ENCODE measurements around the gene CYB561. TPM values are rescaled to one million over a fixed set of nuclear protein-coding genes. Genes with fewer than 3 reads are reported as not detected.

Gene CYB561
- total and polyA plus RNA-seq, 2 experiments from 2014 or later, result 13.7 to 30.9 TPM

DNA sequence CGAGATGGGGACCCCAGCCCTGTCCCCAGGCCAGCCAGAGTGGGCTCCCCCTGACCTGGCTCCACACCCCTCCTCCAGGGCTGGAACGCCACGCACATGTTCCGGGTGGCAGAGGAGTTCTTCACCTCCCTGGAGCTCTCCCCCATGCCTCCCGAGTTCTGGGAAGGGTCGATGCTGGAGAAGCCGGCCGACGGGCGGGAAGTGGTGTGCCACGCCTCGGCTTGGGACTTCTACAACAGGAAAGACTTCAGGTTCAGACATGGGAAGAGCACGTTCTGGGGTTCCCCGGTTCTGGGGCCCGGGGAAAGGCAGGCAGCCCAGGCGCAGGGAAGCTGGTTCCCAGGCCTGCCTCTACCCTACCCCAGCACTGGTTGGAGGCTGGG, 35.4 kb upstream of the CYB561 start:
- no peak overlapping the region for H3K4me2 ChIP-seq
- no peak overlapping the region for H2AFZ ChIP-seq
- H3K4me1 ChIP-seq (ENCODE audit: insufficient read depth), result peaks cover 13% of the 10 kb centered on the region
- H3K9me2 ChIP-seq (ENCODE audit: insufficient read depth), result no peaks in the 10 kb centered on the region
- Mint-ChIP-seq H3K27ac (no peak overlapping the region), H3K4me3 (no peak overlapping the region), H3K36me3 (ENCODE audit: low read depth) (no peaks in the 10 kb centered on the region; the same call in 2 of the 3 replicates), H3K9me3 (no peaks in the 10 kb centered on the region; the same call in 2 of the 3 replicates), H3K4me1 (peaks cover 19% of the 10 kb centered on the region), H3K27me3 (ENCODE audit: insufficient read depth, low read depth, poor library complexity) (peaks cover 24% of the 10 kb centered on the region)
- no peaks in the 10 kb centered on the region for H3K36me3 ChIP-seq (ENCODE audit: insufficient read depth)
- no peaks in the 10 kb centered on the region for H4K20me1 ChIP-seq (replicated peaks; ENCODE audit: insufficient read depth)
- no peak overlapping the region for H3K27ac ChIP-seq (ENCODE audit: low read depth)
- H3K4me3 ChIP-seq, result no peak overlapping the region
- H3K27me3 ChIP-seq (ENCODE audit: insufficient read depth), result peaks cover 14% of the 10 kb centered on the region
- no peaks in the 10 kb centered on the region for H3K79me2 ChIP-seq (replicated peaks; ENCODE audit: insufficient read depth)
- ATAC-seq, result no peak
- 0 out of 2 replicates have a peak, but pooled peaks cover 5% of the 10 kb centered on the region for H3F3A ChIP-seq (replicated peaks; ENCODE audit: low read depth)
- TF ChIP-seq, protein P1, sequence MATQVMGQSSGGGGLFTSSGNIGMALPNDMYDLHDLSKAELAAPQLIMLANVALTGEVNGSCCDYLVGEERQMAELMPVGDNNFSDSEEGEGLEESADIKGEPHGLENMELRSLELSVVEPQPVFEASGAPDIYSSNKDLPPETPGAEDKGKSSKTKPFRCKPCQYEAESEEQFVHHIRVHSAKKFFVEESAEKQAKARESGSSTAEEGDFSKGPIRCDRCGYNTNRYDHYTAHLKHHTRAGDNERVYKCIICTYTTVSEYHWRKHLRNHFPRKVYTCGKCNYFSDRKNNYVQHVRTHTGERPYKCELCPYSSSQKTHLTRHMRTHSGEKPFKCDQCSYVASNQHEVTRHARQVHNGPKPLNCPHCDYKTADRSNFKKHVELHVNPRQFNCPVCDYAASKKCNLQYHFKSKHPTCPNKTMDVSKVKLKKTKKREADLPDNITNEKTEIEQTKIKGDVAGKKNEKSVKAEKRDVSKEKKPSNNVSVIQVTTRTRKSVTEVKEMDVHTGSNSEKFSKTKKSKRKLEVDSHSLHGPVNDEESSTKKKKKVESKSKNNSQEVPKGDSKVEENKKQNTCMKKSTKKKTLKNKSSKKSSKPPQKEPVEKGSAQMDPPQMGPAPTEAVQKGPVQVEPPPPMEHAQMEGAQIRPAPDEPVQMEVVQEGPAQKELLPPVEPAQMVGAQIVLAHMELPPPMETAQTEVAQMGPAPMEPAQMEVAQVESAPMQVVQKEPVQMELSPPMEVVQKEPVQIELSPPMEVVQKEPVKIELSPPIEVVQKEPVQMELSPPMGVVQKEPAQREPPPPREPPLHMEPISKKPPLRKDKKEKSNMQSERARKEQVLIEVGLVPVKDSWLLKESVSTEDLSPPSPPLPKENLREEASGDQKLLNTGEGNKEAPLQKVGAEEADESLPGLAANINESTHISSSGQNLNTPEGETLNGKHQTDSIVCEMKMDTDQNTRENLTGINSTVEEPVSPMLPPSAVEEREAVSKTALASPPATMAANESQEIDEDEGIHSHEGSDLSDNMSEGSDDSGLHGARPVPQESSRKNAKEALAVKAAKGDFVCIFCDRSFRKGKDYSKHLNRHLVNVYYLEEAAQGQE (IDR thresholded peaks at IDR 0.05; ENCODE audit: unreplicated experiment), result no peak
- no peak for TF ChIP-seq POLR2AphosphoS5 (IDR thresholded peaks at IDR 0.05; ENCODE audit: low read depth)
- no peak for TF ChIP-seq ZNF114 (CRISPR knock-in tag; IDR thresholded peaks at IDR 0.05)
- TF ChIP-seq STAT1 (IDR thresholded peaks at IDR 0.05; ENCODE audit: unreplicated experiment), result no peak
- TF ChIP-seq CREB1 (CRISPR knock-in tag; IDR thresholded peaks at IDR 0.05; ENCODE audit: low read depth), result no peak
- TF ChIP-seq EZH2 (IDR thresholded peaks at IDR 0.05; ENCODE audit: low read depth, unreplicated experiment), result no peak
- TF ChIP-seq, protein P2, sequence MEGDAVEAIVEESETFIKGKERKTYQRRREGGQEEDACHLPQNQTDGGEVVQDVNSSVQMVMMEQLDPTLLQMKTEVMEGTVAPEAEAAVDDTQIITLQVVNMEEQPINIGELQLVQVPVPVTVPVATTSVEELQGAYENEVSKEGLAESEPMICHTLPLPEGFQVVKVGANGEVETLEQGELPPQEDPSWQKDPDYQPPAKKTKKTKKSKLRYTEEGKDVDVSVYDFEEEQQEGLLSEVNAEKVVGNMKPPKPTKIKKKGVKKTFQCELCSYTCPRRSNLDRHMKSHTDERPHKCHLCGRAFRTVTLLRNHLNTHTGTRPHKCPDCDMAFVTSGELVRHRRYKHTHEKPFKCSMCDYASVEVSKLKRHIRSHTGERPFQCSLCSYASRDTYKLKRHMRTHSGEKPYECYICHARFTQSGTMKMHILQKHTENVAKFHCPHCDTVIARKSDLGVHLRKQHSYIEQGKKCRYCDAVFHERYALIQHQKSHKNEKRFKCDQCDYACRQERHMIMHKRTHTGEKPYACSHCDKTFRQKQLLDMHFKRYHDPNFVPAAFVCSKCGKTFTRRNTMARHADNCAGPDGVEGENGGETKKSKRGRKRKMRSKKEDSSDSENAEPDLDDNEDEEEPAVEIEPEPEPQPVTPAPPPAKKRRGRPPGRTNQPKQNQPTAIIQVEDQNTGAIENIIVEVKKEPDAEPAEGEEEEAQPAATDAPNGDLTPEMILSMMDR (conservative IDR thresholded peaks at IDR 0.05; ENCODE audit: low read depth in 2 of 2), result no peak
- TF ChIP-seq NANOG (IDR thresholded peaks at IDR 0.05; ENCODE audit: borderline replicate concordance), result no peak
- TF ChIP-seq, protein P3, sequence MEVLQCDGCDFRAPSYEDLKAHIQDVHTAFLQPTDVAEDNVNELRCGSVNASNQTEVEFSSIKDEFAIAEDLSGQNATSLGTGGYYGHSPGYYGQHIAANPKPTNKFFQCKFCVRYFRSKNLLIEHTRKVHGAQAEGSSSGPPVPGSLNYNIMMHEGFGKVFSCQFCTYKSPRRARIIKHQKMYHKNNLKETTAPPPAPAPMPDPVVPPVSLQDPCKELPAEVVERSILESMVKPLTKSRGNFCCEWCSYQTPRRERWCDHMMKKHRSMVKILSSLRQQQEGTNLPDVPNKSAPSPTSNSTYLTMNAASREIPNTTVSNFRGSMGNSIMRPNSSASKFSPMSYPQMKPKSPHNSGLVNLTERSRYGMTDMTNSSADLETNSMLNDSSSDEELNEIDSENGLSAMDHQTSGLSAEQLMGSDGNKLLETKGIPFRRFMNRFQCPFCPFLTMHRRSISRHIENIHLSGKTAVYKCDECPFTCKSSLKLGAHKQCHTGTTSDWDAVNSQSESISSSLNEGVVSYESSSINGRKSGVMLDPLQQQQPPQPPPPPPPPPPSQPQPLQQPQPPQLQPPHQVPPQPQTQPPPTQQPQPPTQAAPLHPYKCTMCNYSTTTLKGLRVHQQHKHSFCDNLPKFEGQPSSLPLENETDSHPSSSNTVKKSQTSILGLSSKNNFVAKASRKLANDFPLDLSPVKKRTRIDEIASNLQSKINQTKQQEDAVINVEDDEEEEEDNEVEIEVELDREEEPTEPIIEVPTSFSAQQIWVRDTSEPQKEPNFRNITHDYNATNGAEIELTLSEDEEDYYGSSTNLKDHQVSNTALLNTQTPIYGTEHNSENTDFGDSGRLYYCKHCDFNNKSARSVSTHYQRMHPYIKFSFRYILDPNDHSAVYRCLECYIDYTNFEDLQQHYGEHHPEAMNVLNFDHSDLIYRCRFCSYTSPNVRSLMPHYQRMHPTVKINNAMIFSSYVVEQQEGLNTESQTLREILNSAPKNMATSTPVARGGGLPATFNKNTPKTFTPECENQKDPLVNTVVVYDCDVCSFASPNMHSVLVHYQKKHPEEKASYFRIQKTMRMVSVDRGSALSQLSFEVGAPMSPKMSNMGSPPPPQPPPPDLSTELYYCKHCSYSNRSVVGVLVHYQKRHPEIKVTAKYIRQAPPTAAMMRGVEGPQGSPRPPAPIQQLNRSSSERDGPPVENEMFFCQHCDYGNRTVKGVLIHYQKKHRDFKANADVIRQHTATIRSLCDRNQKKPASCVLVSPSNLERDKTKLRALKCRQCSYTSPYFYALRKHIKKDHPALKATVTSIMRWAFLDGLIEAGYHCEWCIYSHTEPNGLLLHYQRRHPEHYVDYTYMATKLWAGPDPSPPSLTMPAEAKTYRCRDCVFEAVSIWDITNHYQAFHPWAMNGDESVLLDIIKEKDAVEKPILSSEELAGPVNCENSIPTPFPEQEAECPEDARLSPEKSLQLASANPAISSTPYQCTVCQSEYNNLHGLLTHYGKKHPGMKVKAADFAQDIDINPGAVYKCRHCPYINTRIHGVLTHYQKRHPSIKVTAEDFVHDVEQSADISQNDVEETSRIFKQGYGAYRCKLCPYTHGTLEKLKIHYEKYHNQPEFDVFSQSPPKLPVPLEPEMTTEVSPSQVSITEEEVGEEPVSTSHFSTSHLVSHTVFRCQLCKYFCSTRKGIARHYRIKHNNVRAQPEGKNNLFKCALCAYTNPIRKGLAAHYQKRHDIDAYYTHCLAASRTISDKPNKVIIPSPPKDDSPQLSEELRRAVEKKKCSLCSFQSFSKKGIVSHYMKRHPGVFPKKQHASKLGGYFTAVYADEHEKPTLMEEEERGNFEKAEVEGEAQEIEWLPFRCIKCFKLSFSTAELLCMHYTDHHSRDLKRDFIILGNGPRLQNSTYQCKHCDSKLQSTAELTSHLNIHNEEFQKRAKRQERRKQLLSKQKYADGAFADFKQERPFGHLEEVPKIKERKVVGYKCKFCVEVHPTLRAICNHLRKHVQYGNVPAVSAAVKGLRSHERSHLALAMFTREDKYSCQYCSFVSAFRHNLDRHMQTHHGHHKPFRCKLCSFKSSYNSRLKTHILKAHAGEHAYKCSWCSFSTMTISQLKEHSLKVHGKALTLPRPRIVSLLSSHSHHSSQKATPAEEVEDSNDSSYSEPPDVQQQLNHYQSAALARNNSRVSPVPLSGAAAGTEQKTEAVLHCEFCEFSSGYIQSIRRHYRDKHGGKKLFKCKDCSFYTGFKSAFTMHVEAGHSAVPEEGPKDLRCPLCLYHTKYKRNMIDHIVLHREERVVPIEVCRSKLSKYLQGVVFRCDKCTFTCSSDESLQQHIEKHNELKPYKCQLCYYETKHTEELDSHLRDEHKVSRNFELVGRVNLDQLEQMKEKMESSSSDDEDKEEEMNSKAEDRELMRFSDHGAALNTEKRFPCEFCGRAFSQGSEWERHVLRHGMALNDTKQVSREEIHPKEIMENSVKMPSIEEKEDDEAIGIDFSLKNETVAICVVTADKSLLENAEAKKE (CRISPR knock-in tag; IDR thresholded peaks at IDR 0.05), result no peak
- no peak for DNase-seq (ENCODE audit: low spot score)

All from GM23338 (cell line).